Measurements from ENCODE around the gene SUSD1.
"Not testable (repeated sequence)": the region's sequence is repeated elsewhere in the genome, so short reads cannot be mapped to it uniquely, and the experiment has no call there.

The SUSD1 gene

GRCh38 chr9:112094948-112095681 is 80.0 kb downstream of the SUSD1 start:
- DNase-seq (ENCODE audit: low spot score): no peak

DNA sequence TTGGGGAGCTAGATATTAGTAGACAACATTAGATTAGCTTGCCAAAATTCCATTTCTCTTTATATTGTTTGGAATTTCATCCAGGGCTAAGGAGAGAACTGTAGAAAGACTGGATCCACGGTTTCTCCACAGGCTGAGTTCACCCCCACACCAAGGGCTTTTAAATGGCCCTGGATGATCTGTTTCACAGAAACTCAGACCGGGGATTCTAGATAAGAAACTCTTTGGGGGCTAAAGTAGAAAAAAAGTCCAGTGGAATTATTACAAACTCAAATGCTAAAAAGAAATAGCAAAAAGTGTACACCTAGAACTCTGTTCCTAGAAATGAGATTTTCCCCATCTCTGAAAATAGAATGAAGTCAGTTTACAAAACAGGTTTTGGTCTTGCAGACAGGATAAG is 80.9 kb downstream of the SUSD1 start:
- no peak for DNase-seq (ENCODE audit: low spot score)

- no peak for DNase-seq (ENCODE audit: low spot score)
Observed at GRCh38 chr9:112093870-112094216, 81.3 kb downstream of the SUSD1 start.

GRCh38 chr9:112093147-112093869 is 81.8 kb downstream of the SUSD1 start:
- no peak for DNase-seq (ENCODE audit: low spot score)

DNA sequence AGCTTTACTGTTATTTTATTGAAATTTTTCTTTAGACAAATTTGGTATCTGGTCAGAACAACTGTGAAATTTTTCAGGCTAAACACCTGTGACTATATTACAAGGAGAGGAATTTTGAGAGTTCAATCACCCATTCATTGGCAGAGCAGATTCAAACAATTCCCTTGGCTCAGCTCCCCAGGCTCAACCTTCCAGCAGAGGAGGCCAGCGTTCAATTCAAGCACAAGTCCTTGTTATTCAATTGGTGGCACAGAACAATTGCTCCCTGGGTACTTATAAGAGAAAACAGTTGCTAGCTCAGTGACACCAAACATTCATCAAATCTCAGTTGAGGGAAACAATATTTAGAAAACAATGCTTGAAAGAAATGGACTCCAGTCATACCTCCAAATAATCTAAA is 83.3 kb downstream of the SUSD1 start:
- DNase-seq (ENCODE audit: low spot score): peak; percentile 8

DNA sequence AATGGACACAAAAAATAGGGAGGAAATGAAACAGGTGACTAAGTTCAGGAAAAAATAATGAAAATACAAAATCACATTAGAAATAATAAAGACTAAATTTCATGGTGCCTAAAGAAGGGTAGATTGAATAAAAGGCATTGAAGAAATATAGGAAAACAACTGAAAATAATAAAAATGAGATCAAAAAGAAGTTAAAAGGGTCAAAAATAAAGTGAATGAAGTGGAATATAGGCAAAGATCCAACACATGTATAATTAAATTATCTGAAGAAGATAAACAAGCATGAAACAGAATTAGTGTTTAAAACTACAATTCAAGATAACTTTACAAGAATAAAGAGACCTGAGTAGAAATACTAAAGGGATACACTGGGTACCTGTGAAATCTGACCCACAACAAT is 87.6 kb downstream of the SUSD1 start:
- DNase-seq (ENCODE audit: low spot score): no peak

DNA sequence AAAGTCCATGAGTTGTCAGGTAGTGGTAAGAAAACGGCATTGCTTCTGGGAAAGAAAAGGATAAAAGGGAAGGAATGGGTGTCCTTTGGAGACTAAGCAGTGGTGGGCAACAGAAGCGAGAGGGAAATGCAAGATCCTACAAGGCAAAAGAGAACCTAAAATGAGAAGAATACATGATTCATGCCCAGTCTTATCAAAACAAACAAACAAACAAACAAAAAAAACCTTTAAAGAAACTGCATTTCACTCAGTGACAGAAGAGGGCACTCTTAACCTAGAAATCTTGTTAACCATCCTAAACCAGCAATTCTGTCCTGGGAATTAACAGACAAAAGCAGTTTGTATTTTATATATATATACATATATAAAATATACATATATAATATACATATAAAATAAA is 88.5 kb downstream of the SUSD1 start:
- DNase-seq (ENCODE audit: low spot score): peak; percentile 35

DNA sequence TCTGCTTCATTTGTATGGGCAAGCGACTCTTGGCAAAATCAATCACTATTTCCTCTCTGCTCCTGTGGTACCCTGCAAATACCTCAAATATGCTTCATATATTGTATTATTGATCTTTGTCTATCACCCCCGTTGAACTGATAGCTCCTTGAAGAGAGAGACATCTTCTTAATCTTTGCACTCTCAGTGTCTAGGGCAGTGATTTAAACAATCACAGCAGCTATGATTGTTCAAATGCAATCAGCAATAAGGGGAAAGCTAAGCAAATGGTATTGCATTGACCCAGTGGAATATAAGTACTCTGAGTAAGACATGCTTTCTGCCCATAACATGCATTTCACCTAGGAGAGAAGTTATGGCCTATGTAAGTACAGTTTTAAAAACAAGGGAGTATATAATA is 90.2 kb downstream of the SUSD1 start:
- DNase-seq (ENCODE audit: low spot score): no peak

DNA sequence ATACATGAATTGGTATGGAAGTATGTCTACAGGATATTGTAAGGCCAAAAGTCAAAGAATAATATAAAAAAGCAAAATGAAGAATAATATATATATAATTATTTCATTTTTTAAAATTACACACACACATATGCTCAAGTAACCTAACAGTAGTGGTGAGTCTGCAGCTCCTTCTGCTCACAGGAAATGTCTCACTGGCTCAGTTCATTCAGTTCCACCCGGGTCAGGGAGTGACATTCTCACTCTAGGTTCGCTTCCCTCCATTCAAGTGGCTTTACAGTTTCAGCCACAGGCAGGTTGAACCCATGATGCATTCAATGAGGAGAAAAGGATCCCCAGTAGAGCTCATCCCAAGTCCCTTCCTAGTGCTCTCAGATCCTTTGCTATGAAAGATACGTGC is 90.8 kb downstream of the SUSD1 start:
- DNase-seq (ENCODE audit: low spot score): no peak

DNA sequence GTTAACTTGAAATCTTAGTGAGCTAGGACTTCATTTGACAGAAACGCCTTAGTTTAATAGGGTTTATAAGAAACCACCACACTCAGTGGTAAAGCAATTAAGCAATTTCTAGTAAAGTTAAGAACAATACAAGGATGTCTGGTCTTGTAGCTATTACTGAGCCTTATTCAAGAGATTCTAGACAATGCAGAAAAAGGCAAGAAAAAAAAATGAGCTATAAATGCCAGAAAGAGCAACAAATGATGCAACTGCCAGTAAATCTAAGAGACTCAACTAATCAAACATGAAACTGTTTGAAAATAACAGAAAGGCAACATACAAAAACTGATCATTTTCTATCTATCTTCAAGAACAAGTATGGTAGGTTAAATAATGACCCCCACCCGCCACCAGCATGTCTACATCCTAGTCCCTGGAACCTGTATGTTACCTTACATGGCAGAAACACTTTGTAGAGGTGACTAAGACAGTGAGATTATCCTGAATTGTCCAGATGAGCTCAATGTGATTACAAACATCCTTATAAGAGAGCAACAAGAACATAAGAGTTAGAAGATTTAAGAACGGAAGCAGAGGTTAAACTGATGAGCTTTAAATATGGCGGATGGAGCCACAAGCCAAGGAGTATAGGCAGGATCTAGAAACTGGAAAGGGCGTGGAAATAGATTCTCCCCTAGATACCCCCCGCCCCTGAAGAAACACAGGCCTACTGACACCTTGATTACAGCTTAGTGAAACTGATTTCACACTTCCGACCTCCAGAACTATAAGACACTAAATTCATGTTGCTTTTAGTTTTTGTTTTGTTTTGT is 93.0 kb downstream of the SUSD1 start:
- DNase-seq (ENCODE audit: low spot score): no peak

DNA sequence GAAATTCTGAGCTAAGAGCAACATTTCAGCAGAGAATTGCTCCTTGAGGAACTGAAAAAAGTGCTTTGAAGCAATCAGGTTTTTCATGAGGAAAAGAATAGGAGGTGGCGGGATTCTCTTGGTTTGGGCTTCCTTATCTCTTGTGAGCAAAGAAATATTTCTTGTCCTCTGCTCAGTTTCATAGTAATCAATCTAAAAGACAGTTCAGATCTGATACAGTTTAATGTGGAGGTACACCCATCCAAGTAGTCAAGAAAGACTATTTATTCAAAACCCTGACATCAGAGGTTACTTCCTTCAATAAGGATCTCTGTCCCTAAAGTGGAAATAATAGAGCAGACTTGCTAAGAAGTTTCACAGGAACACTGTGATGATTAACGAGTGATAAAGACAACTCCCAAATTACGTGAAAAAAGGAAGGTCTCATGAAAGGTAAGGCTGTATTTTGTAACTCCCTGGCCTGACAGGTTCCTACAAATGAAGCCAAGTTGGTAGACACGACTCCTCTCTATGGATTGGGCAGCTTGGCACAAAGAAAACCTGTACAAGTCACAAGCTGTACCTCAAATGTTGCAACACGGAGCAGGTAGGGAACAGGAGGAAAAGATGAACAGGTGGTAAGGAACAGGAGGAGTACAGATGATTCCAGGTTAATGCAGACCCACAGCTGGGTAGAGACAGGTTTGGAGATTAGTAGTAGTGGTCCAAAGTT is 94.1 kb downstream of the SUSD1 start:
- DNase-seq (ENCODE audit: low spot score): no peak

DNA sequence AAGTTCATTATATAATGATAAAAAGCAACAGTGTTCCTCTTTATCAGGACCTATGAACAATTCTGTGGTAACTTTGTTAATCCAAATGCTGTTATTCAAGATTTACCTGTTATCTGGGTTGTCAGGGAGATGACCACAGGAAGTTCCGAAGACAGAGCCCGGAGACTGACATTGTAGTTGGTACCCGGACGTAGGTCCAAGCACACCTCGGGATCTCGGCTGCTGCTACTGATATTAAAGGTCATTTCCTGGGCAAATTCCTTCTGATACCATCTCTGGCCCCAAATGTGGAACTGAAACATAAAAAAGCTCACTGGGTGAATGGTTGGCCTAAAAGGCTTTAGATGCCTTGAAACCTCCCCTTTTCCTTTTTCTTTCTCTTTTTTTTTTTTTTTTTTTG is 96.7 kb downstream of the SUSD1 start:
- no peak for DNase-seq (ENCODE audit: low spot score)

GRCh38 chr9:112076814-112077213 is 98.3 kb downstream of the SUSD1 start:
- no peak for DNase-seq (ENCODE audit: low spot score)

DNA sequence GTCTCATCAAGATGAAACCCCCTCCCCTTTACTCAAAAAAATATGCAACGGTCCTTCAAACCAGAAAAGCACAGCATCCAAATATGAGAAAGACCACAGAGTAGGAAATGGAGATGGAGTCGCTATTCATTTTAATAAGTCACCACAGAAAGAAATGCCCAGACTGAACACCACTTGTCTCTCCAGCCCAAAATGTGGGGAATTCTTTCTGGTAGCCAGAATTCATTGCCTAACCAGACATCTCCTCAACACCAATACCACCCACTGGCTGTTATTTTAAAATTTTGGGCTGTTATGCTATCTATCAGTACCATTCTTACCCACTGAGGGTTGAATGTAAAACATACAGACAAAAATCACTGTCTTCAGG is 100.1 kb downstream of the SUSD1 start:
- no peak for DNase-seq (ENCODE audit: low spot score)

GRCh38 chr9:112074250-112075008 is 100.7 kb downstream of the SUSD1 start:
- peak; percentile 75 for DNase-seq (ENCODE audit: low spot score)

DNA sequence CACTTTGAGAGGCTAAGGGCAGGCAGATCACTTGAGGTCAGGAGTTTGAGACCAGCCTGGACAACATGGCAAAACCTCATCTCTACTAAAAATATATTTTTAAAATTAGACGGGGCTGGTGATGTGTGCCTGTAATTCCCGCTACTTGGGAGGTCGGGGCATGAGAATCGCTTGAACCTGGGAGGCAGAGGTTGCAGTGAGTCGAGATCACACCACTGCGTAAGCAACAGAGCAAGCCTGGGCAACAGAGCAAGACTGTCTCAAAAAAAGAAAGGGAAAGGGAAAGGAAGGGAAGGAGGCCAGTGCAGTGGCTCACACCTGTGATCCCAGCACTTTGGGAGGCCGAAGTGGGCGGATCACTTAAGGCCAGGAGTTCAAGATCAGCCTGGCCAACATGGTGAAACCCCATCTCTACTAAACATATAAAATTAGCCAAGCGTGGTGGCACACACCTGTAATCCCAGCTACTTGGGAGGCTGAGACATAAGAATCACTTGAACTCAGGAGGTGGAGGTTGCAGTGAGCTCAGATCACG is 101.4 kb downstream of the SUSD1 start:
- DNase-seq (ENCODE audit: low spot score): not testable (repeated sequence)

GRCh38 chr9:112072721-112073638 is 102.1 kb downstream of the SUSD1 start:
- no peak for DNase-seq (ENCODE audit: low spot score)

DNA sequence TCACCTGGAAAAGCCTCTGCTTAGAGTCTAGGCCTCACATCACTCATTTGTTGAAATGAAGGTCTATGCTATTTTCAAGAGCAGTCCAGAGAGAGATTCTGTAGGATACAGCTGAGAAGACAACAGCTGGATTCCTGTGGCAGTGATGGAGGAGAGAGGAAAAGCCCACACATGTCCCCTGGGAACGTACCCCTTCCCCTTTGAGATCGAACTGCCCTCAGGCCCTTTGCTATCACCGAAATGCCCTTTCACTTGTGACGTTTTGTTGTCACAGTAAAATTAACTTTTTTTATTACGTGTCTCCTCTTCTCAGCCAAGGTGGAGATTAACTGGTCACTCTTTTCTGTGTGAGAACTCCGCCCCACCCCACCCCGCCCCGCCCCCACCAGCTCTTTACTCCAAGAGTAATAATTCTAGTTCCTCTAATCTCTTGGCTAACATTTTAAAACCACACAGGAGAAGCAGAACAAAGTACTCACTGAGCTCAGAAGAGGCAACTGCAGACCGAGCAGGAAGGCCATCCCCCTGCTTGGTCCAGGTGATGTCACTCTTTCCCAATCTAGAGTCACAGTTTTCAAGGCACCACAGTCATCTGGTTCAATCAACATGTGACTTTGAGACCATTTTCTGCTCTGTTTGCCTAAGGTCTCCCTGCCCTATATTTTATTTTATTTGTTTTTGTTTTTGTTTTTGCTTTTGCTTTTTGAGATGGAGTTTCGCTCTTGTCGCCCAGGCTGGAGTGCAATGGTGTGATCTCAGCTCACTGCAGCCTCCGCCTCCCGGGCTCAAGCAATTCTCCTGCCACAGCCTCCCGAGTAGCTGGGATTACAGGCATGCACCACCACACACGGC is 105.6 kb downstream of the SUSD1 start:
- DNase-seq (ENCODE audit: low spot score): peak; percentile 67

All from SW480 (cell line).